Thoracic aorta (tissue), 2 donors: ENCODE data around the gene ADGRA1. TPM values are rescaled to one million over a fixed set of nuclear protein-coding genes. Genes with fewer than 3 reads are reported as not detected.

ENCODE experiments used
- ATAC-seq: fragments of 150-250 bp; one replicate; pipeline ENCODE4 v1.8.0; 2017; ENCODE audit warnings: low read depth; ENCODE audit not compliant: insufficient number of reproducible peaks, low FRiP score
- DNase-seq: peaks from one replicate; pipeline ENCODE4 v3.0.0-alpha.2; 2020; ENCODE audit warnings: low spot score
- H3K27ac ChIP-seq, 2 donors: fragments of 200-600 bp; sonication (generic); 1 replicate in 1 of 2; 2 replicates in 1 of 2; pipeline ENCODE4 v1.5.1; 2016; ENCODE audit warnings: mild to moderate bottlenecking in 2 of 2, moderate library complexity in 2 of 2
- H3K27me3 ChIP-seq: fragments of 200-600 bp; sonication (generic); replicated peaks from 2 replicates; pipeline ENCODE4 v1.6.0; 2016; ENCODE audit warnings: mild to moderate bottlenecking; ENCODE audit not compliant: insufficient read depth
- H3K36me3 ChIP-seq: fragments of 200-600 bp; sonication (generic); one replicate; pipeline ENCODE4 v1.5.1; 2016
- H3K4me1 ChIP-seq, 2 donors: fragments of 200-600 bp; sonication (generic); 1 replicate in 1 of 2; 2 replicates in 1 of 2; pipeline versions ENCODE4 v1.5.1 to v1.6.0; 2016; ENCODE audit warnings: low read depth in 2 of 2, mild to moderate bottlenecking in 1 of 2; ENCODE audit not compliant: control insufficient read depth in 1 of 2
- H3K4me3 ChIP-seq: fragments of 200-600 bp; sonication (generic); 2 replicates; pipeline ENCODE4 v1.5.1; 2016; ENCODE audit warnings: mild to moderate bottlenecking
- H3K9me3 ChIP-seq: fragments of 200-600 bp; sonication (generic); 2 replicates; pipeline ENCODE4 v1.5.1; 2016
- total RNA-seq, 2 donors: library from RNA; depleted of rRNA; stranded (reverse); fragments of >200 nt; gene quantifications; one replicate each; pipeline versions ENCODE4 v1.1.0 to v1.2.3, GENCODE V29; 2016
- TF ChIP-seq, protein P1 (sequence below): fragments of 200-600 bp; sonication (generic); IDR thresholded peaks from one replicate; pipeline ENCODE4 v1.5.1; 2019; ENCODE audit warnings: antibody characterized with exemption

The ADGRA1 gene
- total RNA-seq, 2 donors from 2014 or later = not detected

DNA sequence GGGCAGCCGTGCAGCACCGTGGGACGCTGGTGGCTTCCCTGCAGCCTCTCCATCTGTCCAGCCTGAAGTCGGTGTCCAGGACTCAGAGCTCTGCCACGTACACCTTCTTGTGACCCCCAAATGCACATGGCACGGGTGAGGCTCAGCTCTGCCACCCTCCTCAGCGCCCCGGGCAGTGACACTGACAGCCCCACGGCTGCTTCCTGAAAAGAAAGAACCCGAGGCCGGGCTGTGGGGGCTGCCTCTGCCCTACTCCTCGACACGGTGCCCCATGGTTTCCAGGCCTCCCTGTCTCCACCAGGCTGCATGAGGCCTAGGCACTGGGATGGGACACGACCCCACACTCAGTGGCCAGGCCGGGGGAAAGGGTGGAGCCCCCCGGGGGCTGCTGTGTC lies 13.7 kb downstream of the ADGRA1 start:
- TF ChIP-seq, protein P1, sequence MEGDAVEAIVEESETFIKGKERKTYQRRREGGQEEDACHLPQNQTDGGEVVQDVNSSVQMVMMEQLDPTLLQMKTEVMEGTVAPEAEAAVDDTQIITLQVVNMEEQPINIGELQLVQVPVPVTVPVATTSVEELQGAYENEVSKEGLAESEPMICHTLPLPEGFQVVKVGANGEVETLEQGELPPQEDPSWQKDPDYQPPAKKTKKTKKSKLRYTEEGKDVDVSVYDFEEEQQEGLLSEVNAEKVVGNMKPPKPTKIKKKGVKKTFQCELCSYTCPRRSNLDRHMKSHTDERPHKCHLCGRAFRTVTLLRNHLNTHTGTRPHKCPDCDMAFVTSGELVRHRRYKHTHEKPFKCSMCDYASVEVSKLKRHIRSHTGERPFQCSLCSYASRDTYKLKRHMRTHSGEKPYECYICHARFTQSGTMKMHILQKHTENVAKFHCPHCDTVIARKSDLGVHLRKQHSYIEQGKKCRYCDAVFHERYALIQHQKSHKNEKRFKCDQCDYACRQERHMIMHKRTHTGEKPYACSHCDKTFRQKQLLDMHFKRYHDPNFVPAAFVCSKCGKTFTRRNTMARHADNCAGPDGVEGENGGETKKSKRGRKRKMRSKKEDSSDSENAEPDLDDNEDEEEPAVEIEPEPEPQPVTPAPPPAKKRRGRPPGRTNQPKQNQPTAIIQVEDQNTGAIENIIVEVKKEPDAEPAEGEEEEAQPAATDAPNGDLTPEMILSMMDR = no peak
- no peak overlapping the region for H3K4me3 ChIP-seq
- DNase-seq (no peak), ATAC-seq (no peak)
- no peaks in the 10 kb centered on the region for H3K27me3 ChIP-seq
- H3K4me1 ChIP-seq = no peaks in the 10 kb centered on the region
- no peak overlapping the region for H3K27ac ChIP-seq
- H3K36me3 ChIP-seq = no peaks in the 10 kb centered on the region
- no peaks in the 10 kb centered on the region for H3K9me3 ChIP-seq

DNA sequence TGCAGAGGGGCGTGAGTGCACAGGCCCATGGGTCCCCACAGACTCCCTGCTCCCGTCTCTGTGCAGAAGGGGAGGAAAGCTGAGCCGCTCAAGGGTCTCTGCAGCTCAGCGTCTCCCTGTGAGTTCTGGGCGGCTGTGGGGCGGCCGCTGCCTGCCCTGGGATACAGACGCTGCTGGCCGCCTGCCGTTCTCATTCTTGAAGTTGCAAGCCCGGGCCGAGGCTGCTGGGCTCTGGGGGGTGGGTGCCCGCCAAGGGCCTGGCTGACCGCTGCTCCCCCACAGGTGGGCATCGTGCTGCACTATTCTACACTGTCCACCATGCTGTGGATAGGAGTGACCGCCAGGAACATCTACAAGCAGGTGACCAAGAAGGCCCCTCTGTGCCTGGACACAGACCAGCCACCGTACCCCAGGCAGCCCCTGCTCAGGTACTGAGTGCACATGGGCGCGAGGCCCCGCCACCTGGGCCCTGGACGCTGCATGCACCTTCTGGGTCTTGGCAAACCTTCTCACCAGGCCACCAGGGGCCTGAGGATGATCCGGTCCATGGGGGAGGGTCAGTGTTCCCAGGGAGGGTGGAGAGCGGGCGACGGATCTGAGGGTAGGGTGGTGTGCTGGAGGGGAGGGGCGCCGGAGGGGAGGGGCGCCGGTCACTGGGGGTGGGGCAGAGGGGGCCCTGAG lies 14.8 kb downstream of the ADGRA1 start:
- ATAC-seq (no peak), DNase-seq (no peak)
- Histone ChIP-seq H3K27ac (no peak overlapping the region), H3K27me3 (no peaks in the 10 kb centered on the region), H3K36me3 (no peaks in the 10 kb centered on the region), H3K4me1 (no peaks in the 10 kb centered on the region), H3K4me3 (no peak overlapping the region), H3K9me3 (peaks cover 9% of the 10 kb centered on the region)
- TF ChIP-seq, protein P1 = no peak

DNA sequence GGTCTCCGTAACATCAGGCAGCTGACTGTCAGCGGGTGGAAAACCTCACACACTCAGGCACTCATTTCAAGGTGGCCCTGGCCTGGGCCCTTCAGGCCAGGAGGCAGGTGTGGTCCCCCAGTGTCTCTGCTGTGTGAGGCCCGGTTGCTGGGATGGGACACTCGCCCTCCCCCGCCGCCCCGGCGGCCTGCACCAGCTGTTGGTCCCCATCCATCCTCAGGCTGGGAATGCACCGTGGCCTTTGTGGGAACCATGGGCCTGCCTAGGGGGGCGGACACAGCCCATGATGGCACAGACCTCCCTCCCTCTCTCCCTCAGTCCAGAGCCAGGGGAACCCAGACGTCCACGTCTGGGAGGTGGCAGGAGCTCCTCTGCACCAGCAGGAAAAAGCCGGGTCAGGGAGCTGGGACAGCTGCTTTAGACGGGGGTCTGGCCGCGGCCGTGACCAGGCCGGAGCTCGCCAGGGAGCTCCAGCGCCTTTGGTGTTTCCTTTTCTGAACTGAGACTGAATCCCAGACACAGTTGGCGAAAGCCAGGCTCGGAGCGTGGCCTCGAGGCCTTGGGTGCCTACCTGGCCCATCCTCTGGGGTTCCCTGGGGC lies 15.7 kb downstream of the ADGRA1 start:
- peaks cover 18% of the 10 kb centered on the region for H3K9me3 ChIP-seq
- H3K27ac ChIP-seq = no peak overlapping the region
- ATAC-seq (no peak), DNase-seq (no peak)
- no peaks in the 10 kb centered on the region for H3K27me3 ChIP-seq
- no peaks in the 10 kb centered on the region for H3K4me1 ChIP-seq
- H3K4me3 ChIP-seq = no peak overlapping the region
- no peaks in the 10 kb centered on the region for H3K36me3 ChIP-seq
- TF ChIP-seq, protein P1 = no peak

DNA sequence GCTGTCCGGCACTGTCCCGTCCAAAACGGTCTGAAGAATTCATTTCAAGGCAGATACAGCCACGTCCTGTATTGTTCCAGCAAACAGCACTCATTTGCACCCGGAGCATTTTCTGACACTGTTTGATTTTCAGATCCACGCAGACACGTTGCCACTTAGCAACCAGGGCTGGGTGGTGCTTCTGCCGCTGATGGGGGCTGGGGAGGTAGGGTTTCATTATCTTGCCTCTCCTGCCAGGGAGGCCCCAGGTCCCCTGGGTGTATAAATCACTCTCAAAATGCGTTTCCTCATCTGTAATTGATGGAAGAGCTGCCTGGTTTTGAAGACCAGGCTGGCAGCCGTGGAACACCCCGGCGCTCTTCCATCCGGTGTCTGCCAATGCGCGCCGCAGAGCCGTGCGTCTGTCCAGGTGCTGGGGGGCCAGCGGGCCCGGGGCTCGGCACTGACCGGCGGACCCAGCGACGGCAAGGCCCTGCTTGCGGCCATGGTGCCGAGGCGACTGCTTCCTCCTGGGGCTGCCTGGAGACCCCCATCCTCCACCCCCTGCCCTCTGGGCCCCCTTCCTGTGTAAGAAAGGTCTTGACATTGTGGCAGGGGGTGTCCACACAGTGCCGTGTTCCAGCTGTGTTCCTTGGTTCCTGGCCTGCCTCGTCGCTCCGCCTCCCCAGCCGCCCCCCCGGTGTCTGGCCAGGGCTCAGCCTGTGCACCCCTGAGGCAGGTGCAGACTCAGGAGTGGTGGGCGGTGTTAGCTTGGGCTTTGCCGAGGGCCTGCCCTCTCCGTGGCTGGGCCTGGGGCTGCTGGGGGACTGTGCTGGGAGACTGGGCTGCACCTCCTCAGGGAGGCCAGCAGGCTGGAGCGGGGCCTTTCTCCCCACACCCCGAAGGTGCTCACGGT lies 16.6 kb downstream of the ADGRA1 start:
- Histone ChIP-seq H3K9me3 (peaks cover 20% of the 10 kb centered on the region), H3K4me1 (no peaks in the 10 kb centered on the region), H3K27me3 (no peaks in the 10 kb centered on the region), H3K36me3 (no peaks in the 10 kb centered on the region), H3K4me3 (no peak overlapping the region), H3K27ac (no peak overlapping the region)
- no peak for DNase-seq
- TF ChIP-seq, protein P1 = no peak
- no peak for ATAC-seq
